Mesendoderm (in vitro differentiated cells): ENCODE measurements around the gene DOCK8. TPM values are rescaled to one million over a fixed set of nuclear protein-coding genes. Genes with fewer than 3 reads are reported as not detected.
"Not testable (repeated sequence)": the region's sequence is repeated elsewhere in the genome, so short reads cannot be mapped to it uniquely, and the experiment has no call there.

ENCODE experiments used
- DNase-seq: peaks from one replicate; pipeline ENCODE4 v3.0.0; 2013
- H2AK5ac ChIP-seq: 2 replicates; pipeline ENCODE4 v1.6.1; 2013; ENCODE audit warnings: low read length, inconsistent platforms
- H2BK120ac ChIP-seq: 2 replicates; pipeline ENCODE4 v1.6.1; 2013; ENCODE audit warnings: low read depth, mild to moderate bottlenecking, low read length, moderate library complexity, mixed read lengths
- H2BK15ac ChIP-seq: replicated peaks from 2 replicates; pipeline ENCODE4 v1.6.1; 2013; ENCODE audit warnings: low read depth, mild to moderate bottlenecking, moderate library complexity
- H2BK5ac ChIP-seq: 2 replicates; pipeline ENCODE4 v1.6.1; 2013; ENCODE audit warnings: low read length, inconsistent platforms
- H3K18ac ChIP-seq: 2 replicates; pipeline ENCODE4 v1.6.1; 2013; ENCODE audit warnings: mild to moderate bottlenecking, low read length, mixed read lengths
- H3K23ac ChIP-seq: one replicate; pipeline ENCODE4 v1.6.1; 2013; ENCODE audit warnings: low read length
- H3K27ac ChIP-seq: 2 replicates; pipeline ENCODE4 v1.5.1; 2013; ENCODE audit warnings: low read depth, mild to moderate bottlenecking, inconsistent platforms, low read length, moderate library complexity
- H3K27me3 ChIP-seq: 2 replicates; pipeline ENCODE4 v1.6.1; 2013; ENCODE audit warnings: low read length, control low read depth, mild to moderate bottlenecking, inconsistent platforms; ENCODE audit not compliant: insufficient read depth, poor library complexity
- H3K36me3 ChIP-seq: 2 replicates; pipeline ENCODE4 v1.6.1; 2013; ENCODE audit warnings: low read length, inconsistent platforms; ENCODE audit not compliant: control insufficient read depth, insufficient read depth
- H3K4ac ChIP-seq: one replicate; pipeline ENCODE4 v1.6.1; 2013; ENCODE audit warnings: low read depth, mild to moderate bottlenecking, low read length, moderate library complexity
- H3K4me1 ChIP-seq: 2 replicates; pipeline ENCODE4 v1.6.1; 2013; ENCODE audit warnings: low read depth, low read length, inconsistent platforms; ENCODE audit not compliant: control insufficient read depth
- H3K4me2 ChIP-seq: 2 replicates; pipeline ENCODE4 v1.6.1; 2013; ENCODE audit warnings: low read length
- H3K4me3 ChIP-seq: 2 replicates; pipeline ENCODE4 v1.5.1; 2013; ENCODE audit warnings: mild to moderate bottlenecking, low read length
- H3K56ac ChIP-seq: one replicate; pipeline ENCODE4 v1.6.1; 2013; ENCODE audit warnings: low read length
- H3K79me1 ChIP-seq: 2 replicates; pipeline ENCODE4 v1.6.1; 2013; ENCODE audit warnings: low read length, inconsistent platforms
- H3K79me2 ChIP-seq: 2 replicates; pipeline ENCODE4 v1.6.1; 2013; ENCODE audit warnings: mild to moderate bottlenecking, low read length; ENCODE audit not compliant: control insufficient read depth, insufficient read depth
- H3K9ac ChIP-seq: 2 replicates; pipeline ENCODE4 v1.6.1; 2013; ENCODE audit warnings: low read length, inconsistent platforms
- H4K5ac ChIP-seq: one replicate; pipeline ENCODE4 v1.6.1; 2013; ENCODE audit warnings: low read length
- H4K8ac ChIP-seq: one replicate; pipeline ENCODE4 v1.6.1; 2013; ENCODE audit warnings: low read depth, mild to moderate bottlenecking, control low read depth, low read length, moderate library complexity
- WGBS: extraction: QIAGEN DNeasy Blood & Tissue Kit; methylation state at CpG from one replicate; pipeline ENCODE4 v1.1.7; 2013; ENCODE audit warnings: low lambda C conversion rate, missing lambda C conversion rate; ENCODE audit not compliant: insufficient coverage; ENCODE audit errors: extremely low coverage; 5-methylcytosine and 5-hydroxymethylcytosine counted together
- polyA plus RNA-seq, 2 experiments: library from polyadenylated mRNA; stranded (reverse); fragments of 200-250 nt; gene quantifications; one replicate each; pipeline ENCODE4 v1.2.3, GENCODE V29; 2013

DOCK8 gene
- 0.67 TPM for polyA plus RNA-seq (2013, experiment 1 of 2)
- 0.60 TPM for polyA plus RNA-seq (2013, experiment 2 of 2)

GRCh38 chr9:214648-215493 lies at the start of gene DOCK8:
Gene DOCK8 (plus strand): TSS chr9:214865. CDS start chr9:214977, 112 bp downstream.
- H3K79me1 ChIP-seq, result no peaks in the 10 kb centered on the region
- no peak within 1 kb of the TSS for H2AK5ac ChIP-seq
- peak; percentile 80 for DNase-seq
- H3K4me3 ChIP-seq, result peak within 1 kb of the TSS; percentile 32
- no peak within 1 kb of the TSS for H4K5ac ChIP-seq
- H3K4ac ChIP-seq, result peak within 1 kb of the TSS; percentile 72
- no peak within 1 kb of the TSS for H2BK15ac ChIP-seq
- no peak within 1 kb of the TSS for H3K23ac ChIP-seq
- H3K27me3 ChIP-seq, result peaks cover 5% of the 10 kb centered on the region
- no CpG with 5 or more reads among the region's 103 CpGs for whole genome bisulfite sequencing
- H3K9ac ChIP-seq, result peak within 1 kb of the TSS; percentile 75
- H3K4me2 ChIP-seq, result peak within 1 kb of the TSS; percentile 56
- no peaks in the 10 kb centered on the region for H3K79me2 ChIP-seq
- no peak within 1 kb of the TSS for H2BK5ac ChIP-seq
- no peaks in the 10 kb centered on the region for H3K36me3 ChIP-seq
- H3K4me1 ChIP-seq, result no peaks in the 10 kb centered on the region
- peak within 1 kb of the TSS; percentile 82 for H3K56ac ChIP-seq
- peak within 1 kb of the TSS; percentile 29 for H3K27ac ChIP-seq
- H4K8ac ChIP-seq, result no peak within 1 kb of the TSS
- H3K18ac ChIP-seq, result peak within 1 kb of the TSS; percentile 82
- H2BK120ac ChIP-seq, result peak within 1 kb of the TSS; percentile 39

- not testable (repeated sequence) for H3K9ac ChIP-seq, H2BK120ac ChIP-seq, H3K79me2 ChIP-seq, H4K5ac ChIP-seq, H3K4me1 ChIP-seq, H3K27me3 ChIP-seq, H4K8ac ChIP-seq, H2AK5ac ChIP-seq, DNase-seq, H3K27ac ChIP-seq, H3K56ac ChIP-seq, H2BK5ac ChIP-seq, H3K4ac ChIP-seq, H3K36me3 ChIP-seq, H3K4me2 ChIP-seq, H3K18ac ChIP-seq, H3K4me3 ChIP-seq, H3K79me1 ChIP-seq, H2BK15ac ChIP-seq, H3K23ac ChIP-seq
- no CpG with 5 or more reads among the region's 3 CpGs for WGBS
Measured at GRCh38 chr9:169757-170156, 44.9 kb upstream of the DOCK8 start.

GRCh38 chr9:178140-178825 lies 36.4 kb upstream of the DOCK8 start:
- H4K5ac ChIP-seq, H3K36me3 ChIP-seq, DNase-seq, H3K79me1 ChIP-seq, H2BK15ac ChIP-seq, H3K27ac ChIP-seq, H3K4me2 ChIP-seq, H3K4me1 ChIP-seq, H3K4me3 ChIP-seq, H3K23ac ChIP-seq, H3K18ac ChIP-seq, H3K4ac ChIP-seq, H3K56ac ChIP-seq, H3K27me3 ChIP-seq, H2BK5ac ChIP-seq, H3K9ac ChIP-seq, H2AK5ac ChIP-seq, H3K79me2 ChIP-seq, H2BK120ac ChIP-seq, H4K8ac ChIP-seq: not testable (repeated sequence)
- WGBS, result no CpG with 5 or more reads among the region's 23 CpGs

- not testable (repeated sequence) for H3K27ac ChIP-seq, H3K18ac ChIP-seq, H4K5ac ChIP-seq, H3K4me2 ChIP-seq, H2BK5ac ChIP-seq, H2BK120ac ChIP-seq, H3K56ac ChIP-seq, H2AK5ac ChIP-seq, H3K4me1 ChIP-seq, H3K9ac ChIP-seq, H2BK15ac ChIP-seq, H4K8ac ChIP-seq, H3K36me3 ChIP-seq, H3K79me1 ChIP-seq, H3K4me3 ChIP-seq, H3K79me2 ChIP-seq, H3K27me3 ChIP-seq, H3K23ac ChIP-seq, H3K4ac ChIP-seq
- peak; percentile 81 for DNase-seq
- no CpG with 5 or more reads among the region's 32 CpGs for WGBS
Measured at GRCh38 chr9:178970-179383, 35.7 kb upstream of the DOCK8 start, which contains the start of gene ZNG1A. Gene ZNG1A (minus strand): TSS chr9:179056. CDS start chr9:178969, 87 bp downstream.

GRCh38 chr9:199601-200000 lies 15.1 kb upstream of the DOCK8 start:
- not testable (repeated sequence) for H2BK120ac ChIP-seq, H2BK15ac ChIP-seq, H4K8ac ChIP-seq, DNase-seq, H3K36me3 ChIP-seq, H3K27me3 ChIP-seq, H4K5ac ChIP-seq, H3K18ac ChIP-seq, H3K23ac ChIP-seq, H2AK5ac ChIP-seq, H3K56ac ChIP-seq, H3K79me1 ChIP-seq, H3K4ac ChIP-seq, H3K79me2 ChIP-seq, H3K4me2 ChIP-seq, H3K27ac ChIP-seq, H3K4me1 ChIP-seq, H2BK5ac ChIP-seq, H3K9ac ChIP-seq, H3K4me3 ChIP-seq
- WGBS, result no CpG with 5 or more reads among the region's 1 CpG
